ENCODE data around the gene MT1E.
"Not testable (repeated sequence)": the region's sequence is repeated elsewhere in the genome, so short reads cannot be mapped to it uniquely, and the experiment has no call there.

MT1E gene

GRCh38 chr16:56674570-56674969 lies 49.0 kb downstream of the MT1E start:
- not testable (repeated sequence) for DNase-seq

- no peak for DNase-seq
Observed at GRCh38 chr16:56675685-56676210, 50.2 kb downstream of the MT1E start.

Data from NCI-H446 treated with DMSO at 0.1 percent for 48 hours (cell line).